Measurements from ENCODE around the gene DCAF11.

Gene DCAF11

DNA sequence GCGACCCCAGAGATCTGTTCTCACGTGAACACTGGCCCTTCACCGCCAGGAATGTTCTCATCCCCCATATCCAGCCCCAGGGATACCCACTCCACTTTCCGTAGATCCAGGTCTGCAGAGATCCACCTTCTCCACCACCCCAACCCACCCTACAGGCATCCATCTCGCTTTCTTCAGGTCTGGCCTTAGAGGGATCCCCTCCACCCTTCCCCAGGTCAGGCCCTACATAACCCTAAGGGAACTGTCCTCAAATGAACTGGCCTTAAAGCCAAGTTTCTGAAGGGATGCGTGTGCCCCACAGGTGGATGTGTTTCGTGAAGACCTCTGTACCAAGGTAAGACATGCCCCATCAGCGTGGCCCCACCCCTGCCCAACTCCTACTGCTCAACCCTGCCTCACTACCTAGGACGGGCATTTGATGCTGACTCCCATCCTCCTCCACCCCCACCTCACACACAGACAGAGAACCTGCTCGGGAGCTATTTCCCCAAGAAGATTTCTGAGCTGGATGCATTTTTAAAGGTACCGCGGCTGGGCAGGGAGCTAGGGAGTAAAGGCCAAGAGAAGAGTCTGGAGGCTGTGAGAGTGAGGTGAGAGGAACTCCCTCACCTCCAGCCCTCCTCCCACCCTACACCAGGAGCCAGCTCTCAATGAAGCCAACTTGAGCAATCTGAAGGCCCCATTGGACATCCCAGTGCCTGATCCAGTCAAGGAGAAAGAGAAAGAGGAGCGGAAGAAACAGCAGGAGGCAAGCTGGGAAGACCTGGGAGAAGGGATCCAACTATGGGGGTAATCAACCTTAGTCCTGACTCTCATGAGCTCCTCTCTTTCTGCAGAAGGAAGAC is 22.3 kb downstream of the DCAF11 start:
- TF ChIP-seq, protein P1, sequence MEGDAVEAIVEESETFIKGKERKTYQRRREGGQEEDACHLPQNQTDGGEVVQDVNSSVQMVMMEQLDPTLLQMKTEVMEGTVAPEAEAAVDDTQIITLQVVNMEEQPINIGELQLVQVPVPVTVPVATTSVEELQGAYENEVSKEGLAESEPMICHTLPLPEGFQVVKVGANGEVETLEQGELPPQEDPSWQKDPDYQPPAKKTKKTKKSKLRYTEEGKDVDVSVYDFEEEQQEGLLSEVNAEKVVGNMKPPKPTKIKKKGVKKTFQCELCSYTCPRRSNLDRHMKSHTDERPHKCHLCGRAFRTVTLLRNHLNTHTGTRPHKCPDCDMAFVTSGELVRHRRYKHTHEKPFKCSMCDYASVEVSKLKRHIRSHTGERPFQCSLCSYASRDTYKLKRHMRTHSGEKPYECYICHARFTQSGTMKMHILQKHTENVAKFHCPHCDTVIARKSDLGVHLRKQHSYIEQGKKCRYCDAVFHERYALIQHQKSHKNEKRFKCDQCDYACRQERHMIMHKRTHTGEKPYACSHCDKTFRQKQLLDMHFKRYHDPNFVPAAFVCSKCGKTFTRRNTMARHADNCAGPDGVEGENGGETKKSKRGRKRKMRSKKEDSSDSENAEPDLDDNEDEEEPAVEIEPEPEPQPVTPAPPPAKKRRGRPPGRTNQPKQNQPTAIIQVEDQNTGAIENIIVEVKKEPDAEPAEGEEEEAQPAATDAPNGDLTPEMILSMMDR (IDR thresholded peaks at IDR 0.05), result no peak

DNA sequence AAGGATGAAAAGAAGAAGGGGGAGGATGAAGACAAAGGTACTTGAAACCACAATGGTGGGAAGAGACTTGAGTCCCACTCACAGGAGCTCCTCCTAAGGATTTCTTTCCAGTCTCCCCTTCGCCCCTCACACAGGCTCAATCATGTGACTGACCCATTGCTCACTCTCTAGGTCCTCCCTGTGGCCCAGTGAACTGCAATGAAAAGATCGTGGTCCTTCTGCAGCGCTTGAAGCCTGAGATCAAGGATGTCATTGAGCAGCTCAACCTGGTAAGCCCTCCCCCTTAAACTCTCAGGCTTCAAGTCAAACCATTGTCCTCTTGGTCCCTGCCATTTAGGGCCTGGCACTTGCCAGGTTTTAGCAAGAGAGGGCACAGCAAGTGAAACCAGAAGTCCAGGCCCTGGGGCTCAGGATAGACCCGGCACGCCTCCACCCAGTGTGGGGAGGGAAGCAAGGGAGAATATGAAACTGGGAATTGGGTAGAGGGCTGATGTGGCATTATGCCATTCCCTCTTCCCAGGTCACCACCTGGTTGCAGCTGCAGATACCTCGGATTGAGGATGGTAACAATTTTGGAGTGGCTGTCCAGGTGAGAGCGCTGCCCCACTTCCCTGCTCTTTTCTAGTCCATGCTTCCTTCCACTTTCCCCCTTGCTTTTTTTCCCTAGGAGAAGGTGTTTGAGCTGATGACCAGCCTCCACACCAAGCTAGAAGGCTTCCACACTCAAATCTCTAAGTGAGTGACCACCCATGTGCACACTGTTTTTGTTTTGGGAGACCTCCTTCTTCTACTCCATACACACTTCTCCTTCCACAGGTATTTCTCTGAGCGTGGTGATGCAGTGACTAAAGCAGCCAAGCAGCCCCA is 23.2 kb downstream of the DCAF11 start:
- TF ChIP-seq, protein P1 (IDR thresholded peaks at IDR 0.05), result no peak

GRCh38 chr14:24138396-24139271 is 24.1 kb downstream of the DCAF11 start:
- TF ChIP-seq, protein P1 (IDR thresholded peaks at IDR 0.05), result no peak

DNA sequence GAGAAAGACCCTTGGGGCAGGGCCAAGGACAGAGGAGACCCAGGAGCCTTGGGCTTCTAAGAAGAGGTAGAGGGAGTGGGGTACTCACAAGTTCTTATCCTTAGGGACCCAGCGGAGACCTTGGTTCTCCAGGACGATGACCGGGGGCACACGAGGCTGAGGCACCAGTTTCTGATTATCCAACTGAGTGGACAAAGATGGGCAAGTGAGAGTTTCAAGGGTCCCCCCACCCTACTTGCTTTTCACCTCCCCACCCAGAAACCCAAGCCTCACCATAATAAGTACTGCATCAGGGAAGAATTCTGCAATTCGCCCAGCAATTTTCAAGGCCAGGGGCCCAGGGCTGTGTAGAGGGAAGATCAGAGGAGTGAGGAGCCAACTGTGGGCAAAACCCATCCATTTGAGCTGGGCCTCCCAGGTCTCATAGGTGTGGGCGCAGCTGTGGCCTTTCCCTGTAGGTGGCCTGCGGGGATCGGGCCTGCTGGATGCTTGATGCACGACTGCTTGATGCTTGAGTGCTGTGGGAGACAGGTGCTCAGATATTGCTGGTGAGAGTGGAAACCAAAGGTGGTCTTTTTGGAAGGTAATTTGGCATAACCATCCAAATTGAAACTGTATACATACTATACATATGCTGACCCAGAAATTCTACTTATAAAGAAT is 24.8 kb downstream of the DCAF11 start:
- TF ChIP-seq, protein P1 (IDR thresholded peaks at IDR 0.05), result no peak

GRCh38 chr14:24141097-24141880 is 26.7 kb downstream of the DCAF11 start, which contains the start of gene EMC9:
TSS of gene EMC9 (minus strand) at chr14:24141591. CDS start at chr14:24141304, 287 bp downstream.
- TF ChIP-seq, protein P1 (IDR thresholded peaks at IDR 0.05), result no peak

DNA sequence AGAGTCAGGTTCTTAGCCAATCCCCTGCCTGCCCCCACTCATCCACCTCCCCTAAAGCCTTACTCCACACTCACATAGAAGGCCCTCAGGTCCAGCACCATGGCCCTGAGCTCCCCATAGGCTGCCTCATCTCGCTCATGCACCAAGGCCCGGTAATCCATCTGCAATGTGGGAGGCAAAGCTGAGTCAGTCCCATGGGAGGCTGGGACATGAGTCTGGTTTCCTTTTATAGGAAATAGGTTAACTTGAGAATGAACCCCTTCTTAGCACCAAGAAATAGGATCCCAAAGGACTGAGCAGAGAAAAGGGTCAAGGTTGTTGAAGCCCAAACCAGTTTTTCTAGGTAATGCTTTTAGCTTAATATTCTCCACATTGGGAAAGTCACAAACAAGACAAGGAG is 28.9 kb downstream of the DCAF11 start:
- TF ChIP-seq, protein P1 (IDR thresholded peaks at IDR 0.05), result no peak
